Subcutaneous adipose tissue (tissue), 4 donors: ENCODE data around the gene DLG2. TPM values are rescaled to one million over a fixed set of nuclear protein-coding genes. Genes with fewer than 3 reads are reported as not detected.

Experiments
- total RNA-seq, 4 donors: library from RNA; depleted of rRNA; stranded (reverse); fragments of >200 nt; gene quantifications; one replicate each; pipeline ENCODE4 v1.1.0, GENCODE V29; 2016
- TF ChIP-seq, protein P1 (sequence below): fragments of 450-650 bp; IDR thresholded peaks from one replicate; pipeline ENCODE4 v1.5.1; 2016; ENCODE audit warnings: low read depth, mild to moderate bottlenecking, control low read depth, antibody characterized with exemption, moderate library complexity

Gene DLG2
- total RNA-seq, 4 donors from 2014 or later, result 3.6 to 7.0 (median 6.1) TPM

DNA sequence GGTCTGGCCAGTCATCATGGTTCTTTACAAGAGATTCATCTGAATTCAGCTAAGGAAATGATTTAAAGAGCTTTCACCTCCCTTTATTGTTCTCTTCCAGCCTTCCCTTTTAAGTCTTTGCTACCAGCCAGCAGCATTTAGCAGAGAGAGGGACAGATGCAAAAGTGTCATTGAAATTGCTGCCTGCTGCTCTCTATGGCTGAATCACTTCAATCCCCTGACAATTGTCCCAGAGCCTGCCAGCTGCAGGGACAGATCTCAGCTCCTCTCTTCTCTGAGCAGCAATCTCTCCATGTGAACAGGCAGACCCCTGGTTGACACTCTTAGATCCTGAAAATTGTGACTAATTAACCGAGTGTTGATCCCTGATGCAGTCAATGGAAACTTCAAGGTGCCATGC lies 1524.0 kb downstream of the DLG2 start:
- TF ChIP-seq, protein P1, sequence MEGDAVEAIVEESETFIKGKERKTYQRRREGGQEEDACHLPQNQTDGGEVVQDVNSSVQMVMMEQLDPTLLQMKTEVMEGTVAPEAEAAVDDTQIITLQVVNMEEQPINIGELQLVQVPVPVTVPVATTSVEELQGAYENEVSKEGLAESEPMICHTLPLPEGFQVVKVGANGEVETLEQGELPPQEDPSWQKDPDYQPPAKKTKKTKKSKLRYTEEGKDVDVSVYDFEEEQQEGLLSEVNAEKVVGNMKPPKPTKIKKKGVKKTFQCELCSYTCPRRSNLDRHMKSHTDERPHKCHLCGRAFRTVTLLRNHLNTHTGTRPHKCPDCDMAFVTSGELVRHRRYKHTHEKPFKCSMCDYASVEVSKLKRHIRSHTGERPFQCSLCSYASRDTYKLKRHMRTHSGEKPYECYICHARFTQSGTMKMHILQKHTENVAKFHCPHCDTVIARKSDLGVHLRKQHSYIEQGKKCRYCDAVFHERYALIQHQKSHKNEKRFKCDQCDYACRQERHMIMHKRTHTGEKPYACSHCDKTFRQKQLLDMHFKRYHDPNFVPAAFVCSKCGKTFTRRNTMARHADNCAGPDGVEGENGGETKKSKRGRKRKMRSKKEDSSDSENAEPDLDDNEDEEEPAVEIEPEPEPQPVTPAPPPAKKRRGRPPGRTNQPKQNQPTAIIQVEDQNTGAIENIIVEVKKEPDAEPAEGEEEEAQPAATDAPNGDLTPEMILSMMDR, result no peak

DNA sequence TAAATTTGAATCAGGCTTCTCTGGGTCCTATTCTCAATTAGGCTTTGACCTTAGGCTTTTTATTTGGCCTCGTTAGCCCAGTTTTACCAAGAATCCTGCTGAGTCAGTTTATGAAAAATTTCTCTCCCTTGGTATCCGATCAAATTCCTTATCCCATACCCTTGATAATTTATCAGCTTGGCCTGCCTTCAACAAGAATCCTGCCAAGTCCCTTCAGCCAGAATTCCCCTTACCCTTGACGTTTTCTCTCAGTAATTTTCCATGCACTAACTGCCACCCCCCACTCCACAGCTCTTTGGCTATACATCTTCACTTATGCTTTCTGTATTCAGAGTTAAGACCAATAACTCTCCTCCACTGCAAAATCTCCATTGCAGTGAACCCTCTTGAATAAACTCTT lies 1530.0 kb downstream of the DLG2 start:
- TF ChIP-seq, protein P1, result no peak

DNA sequence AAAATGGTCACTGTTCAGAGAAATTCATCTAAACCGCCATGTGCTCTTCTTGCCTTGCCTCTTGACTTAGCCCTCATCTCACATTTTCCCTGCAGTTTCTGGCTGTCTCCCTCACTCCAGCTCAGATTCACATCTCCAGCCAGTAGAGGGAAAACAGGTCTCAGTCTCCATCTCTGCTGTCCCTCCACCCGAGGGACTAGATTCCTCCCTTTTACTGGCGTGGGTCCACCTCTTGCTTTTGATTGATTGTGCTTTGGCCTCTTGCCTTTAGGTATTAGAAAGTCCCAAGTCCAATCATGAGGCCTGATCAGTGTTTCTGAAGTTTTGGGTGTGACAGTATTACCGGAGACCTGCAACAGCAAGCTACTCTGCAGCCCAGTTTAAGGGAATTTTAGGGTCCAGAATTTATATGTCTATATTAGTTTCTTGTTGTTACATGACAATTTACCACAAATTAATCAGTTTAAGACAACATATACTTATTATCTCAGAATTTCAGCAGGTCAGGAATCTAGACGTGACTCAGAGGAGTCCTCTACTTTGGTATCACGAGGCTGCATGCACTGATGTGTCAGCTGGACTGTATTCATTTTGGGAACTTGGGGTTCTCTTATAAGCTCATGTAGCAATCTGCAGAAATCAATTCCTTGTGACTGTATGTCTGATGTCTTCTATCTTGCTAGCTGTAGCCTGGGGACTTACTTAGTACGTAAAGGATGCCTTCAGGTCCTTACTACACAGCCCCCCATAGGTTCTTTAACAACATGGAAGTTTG lies 1535.7 kb downstream of the DLG2 start:
- TF ChIP-seq, protein P1, result no peak

DNA sequence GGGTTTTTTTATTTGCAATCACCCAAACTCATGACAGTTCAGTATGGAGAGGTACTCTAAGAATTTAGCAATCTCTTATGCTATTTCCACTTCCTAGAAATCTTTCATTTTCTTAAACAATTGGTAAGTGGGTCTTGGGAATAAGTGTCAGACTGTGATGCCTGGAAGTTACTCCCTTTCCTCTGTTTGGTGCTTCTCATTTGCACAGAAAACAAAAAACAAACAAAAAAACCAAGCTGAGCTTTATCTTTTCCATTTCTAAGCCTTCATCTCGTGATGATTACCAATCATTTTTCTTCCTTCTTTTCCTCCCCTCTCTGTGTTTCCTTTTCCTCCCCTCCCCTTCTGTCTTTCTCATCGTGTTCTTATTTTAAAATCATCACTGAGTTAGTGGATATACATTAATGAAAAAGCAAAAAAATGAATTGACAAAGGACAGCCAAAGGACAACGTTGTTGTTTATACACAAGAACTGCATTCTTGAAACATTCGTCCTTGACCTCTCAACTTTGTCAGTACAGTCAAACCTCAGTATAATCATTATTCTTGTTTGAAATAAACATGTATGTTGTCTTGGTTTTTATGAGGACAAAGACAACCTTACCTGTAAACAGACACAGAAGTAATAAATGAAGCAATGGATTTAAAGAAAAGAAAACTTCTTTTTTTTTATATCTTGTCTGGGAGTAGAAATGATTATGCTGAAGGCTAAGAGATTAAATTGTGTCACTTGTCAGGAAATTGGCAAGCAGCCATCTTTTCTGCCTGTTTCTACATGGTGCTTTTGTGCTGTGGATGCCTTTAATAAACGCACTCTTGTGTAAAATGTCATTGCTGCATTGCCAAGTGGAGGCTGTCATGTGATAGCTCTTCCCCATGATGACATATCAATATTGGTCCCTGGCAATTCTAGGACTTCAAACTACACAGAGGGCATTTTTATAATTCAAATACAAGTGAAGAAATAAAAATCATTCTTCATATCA lies 1537.8 kb downstream of the DLG2 start:
- TF ChIP-seq, protein P1, result no peak

DNA sequence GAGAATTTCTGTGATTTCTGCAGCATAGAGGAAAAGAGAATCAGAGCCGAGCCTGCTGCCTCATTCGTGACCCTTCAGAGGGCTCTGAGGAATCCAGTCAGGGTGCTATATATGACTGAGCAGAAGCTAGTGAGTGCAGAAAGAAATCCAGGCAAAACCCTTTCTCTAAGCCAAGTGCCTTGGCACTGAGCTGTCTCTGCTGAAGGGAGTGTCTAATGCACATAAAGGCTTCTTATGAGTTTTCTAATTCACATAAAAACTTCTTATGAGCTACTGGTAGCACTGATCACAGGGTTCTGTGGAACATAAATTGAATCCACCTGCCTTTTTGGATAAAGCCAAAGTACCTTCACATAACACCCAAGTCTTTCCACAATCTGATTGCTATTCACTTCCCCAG lies 1555.3 kb downstream of the DLG2 start:
- TF ChIP-seq, protein P1, result no peak

DNA sequence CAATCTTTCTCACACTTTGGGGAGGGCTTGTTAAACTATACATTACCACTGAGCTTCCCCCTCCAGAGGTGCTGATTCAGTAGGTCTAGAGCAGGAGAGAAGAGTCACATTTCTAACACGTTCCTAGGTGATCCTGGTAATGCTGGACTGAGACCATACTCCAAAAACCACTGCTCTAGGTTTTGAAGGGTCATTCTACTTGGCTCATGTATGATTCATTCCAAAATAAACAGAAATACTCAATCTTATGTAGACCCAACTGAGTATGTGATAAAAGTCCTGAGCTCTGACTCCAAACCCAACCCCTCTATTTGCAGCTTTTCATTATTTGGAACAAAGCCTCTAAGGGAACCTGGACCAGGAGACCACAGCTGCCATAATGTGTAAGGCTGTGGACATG lies 1558.1 kb downstream of the DLG2 start:
- TF ChIP-seq, protein P1, result no peak

DNA sequence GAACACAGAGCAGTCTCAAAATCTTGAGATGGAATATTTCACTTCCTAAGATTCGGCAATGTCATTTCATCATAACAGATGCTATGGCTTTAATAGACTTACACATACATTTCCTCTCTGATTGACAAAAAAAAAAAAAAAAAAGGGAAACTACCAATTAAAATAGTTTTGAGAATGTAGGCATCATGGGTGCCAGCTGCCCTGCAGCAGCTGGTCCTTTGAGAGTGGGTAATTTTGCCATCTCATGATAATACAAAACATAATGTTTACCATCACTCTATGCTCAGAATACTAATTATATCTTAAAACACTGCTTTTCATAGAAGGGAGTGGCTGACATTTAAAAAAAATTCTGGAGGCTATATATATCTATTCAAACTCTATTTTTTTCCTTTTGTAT lies 1565.4 kb downstream of the DLG2 start:
- TF ChIP-seq, protein P1, result no peak
